ENCODE results near the gene KIF5C. TPM values are rescaled to one million over a fixed set of nuclear protein-coding genes. Genes with fewer than 3 reads are reported as not detected.

The KIF5C gene
- total RNA-seq, 1 donor from 2014 or later = 26.8 TPM

GRCh38 chr2:149044500-149044899 lies 169.5 kb downstream of the KIF5C start:
- no peak for TF ChIP-seq CTCF (IDR thresholded peaks at IDR 0.05; ENCODE audit: unreplicated experiment)
- H3K27me3 Mint-ChIP-seq = no peaks in the 10 kb centered on the region
- H3K4me1 Mint-ChIP-seq (ENCODE audit: low read depth) = peaks cover 37% of the 10 kb centered on the region
- H3K36me3 Mint-ChIP-seq (ENCODE audit: insufficient read depth) = peaks cover 44% of the 10 kb centered on the region
- no peak overlapping the region for H3K27ac Mint-ChIP-seq
- DNase-seq (ENCODE audit: low spot score, unreplicated experiment) = no peak
- no peak overlapping the region for H3K4me3 Mint-ChIP-seq (ENCODE audit: low read depth)
- peaks cover 34% of the 10 kb centered on the region for H3K9me3 Mint-ChIP-seq (ENCODE audit: low read depth)

- DNase-seq (ENCODE audit: low spot score, unreplicated experiment) = no peak
- peaks cover 34% of the 10 kb centered on the region for H3K9me3 Mint-ChIP-seq (ENCODE audit: low read depth)
- H3K27me3 Mint-ChIP-seq = no peaks in the 10 kb centered on the region
- no peak for TF ChIP-seq CTCF (IDR thresholded peaks at IDR 0.05; ENCODE audit: unreplicated experiment)
- no peak overlapping the region for H3K4me3 Mint-ChIP-seq (ENCODE audit: low read depth)
- H3K27ac Mint-ChIP-seq = no peak overlapping the region
- H3K36me3 Mint-ChIP-seq (ENCODE audit: insufficient read depth) = peaks cover 40% of the 10 kb centered on the region
- peaks cover 25% of the 10 kb centered on the region for H3K4me1 Mint-ChIP-seq (ENCODE audit: low read depth)
Observed at GRCh38 chr2:149047118-149047517, 172.1 kb downstream of the KIF5C start.

GRCh38 chr2:149049142-149049541 lies 174.1 kb downstream of the KIF5C start:
- no peaks in the 10 kb centered on the region for H3K27me3 Mint-ChIP-seq
- peak overlapping the region; percentile 21 for H3K27ac Mint-ChIP-seq

GRCh38 chr2:149050188-149050587 lies 175.2 kb downstream of the KIF5C start:
- peaks cover 22% of the 10 kb centered on the region for H3K9me3 Mint-ChIP-seq (ENCODE audit: low read depth)
- H3K27ac Mint-ChIP-seq = no peak overlapping the region
- H3K27me3 Mint-ChIP-seq = no peaks in the 10 kb centered on the region
- no peak for TF ChIP-seq CTCF (IDR thresholded peaks at IDR 0.05; ENCODE audit: unreplicated experiment)
- no peak for DNase-seq (ENCODE audit: low spot score, unreplicated experiment)
- no peak overlapping the region for H3K4me3 Mint-ChIP-seq (ENCODE audit: low read depth)
- peaks cover 34% of the 10 kb centered on the region for H3K36me3 Mint-ChIP-seq (ENCODE audit: insufficient read depth)
- peaks cover 11% of the 10 kb centered on the region for H3K4me1 Mint-ChIP-seq (ENCODE audit: low read depth)

More at GRCh38 chr2:149049142-149049541, 174.1 kb downstream of the KIF5C start:
- DNase-seq (ENCODE audit: low spot score, unreplicated experiment) = no peak
- Mint-ChIP-seq H3K4me1 (ENCODE audit: low read depth) (peaks cover 14% of the 10 kb centered on the region), H3K9me3 (ENCODE audit: low read depth) (peaks cover 28% of the 10 kb centered on the region), H3K4me3 (ENCODE audit: low read depth) (no peak overlapping the region), H3K36me3 (ENCODE audit: insufficient read depth) (peaks cover 39% of the 10 kb centered on the region)
- no peak for TF ChIP-seq CTCF (IDR thresholded peaks at IDR 0.05; ENCODE audit: unreplicated experiment)

- H3K36me3 Mint-ChIP-seq (ENCODE audit: insufficient read depth) = peaks cover 18% of the 10 kb centered on the region
- peak overlapping the region; percentile 46 for H3K27ac Mint-ChIP-seq
- DNase-seq (ENCODE audit: low spot score, unreplicated experiment) = no peak
- no peak overlapping the region for H3K4me3 Mint-ChIP-seq (ENCODE audit: low read depth)
- H3K9me3 Mint-ChIP-seq (ENCODE audit: low read depth) = no peaks in the 10 kb centered on the region
- no peak for TF ChIP-seq CTCF (IDR thresholded peaks at IDR 0.05; ENCODE audit: unreplicated experiment)
- H3K4me1 Mint-ChIP-seq (ENCODE audit: low read depth) = peaks cover 21% of the 10 kb centered on the region
- no peaks in the 10 kb centered on the region for H3K27me3 Mint-ChIP-seq
Observed at GRCh38 chr2:149055751-149056150, 180.7 kb downstream of the KIF5C start.

Measured in progenitor cell of endocrine pancreas (in vitro differentiated cells).